HUDEP-2 (cell line): Measurements from ENCODE around the gene SYT11.
"Not testable (repeated sequence)": the region's sequence is repeated elsewhere in the genome, so short reads cannot be mapped to it uniquely, and the experiment has no call there.

Source experiments
- DNase-seq, 76 experiments: peaks; one replicate each; lab custom pipeline; 2025; ENCODE audit not compliant: unreplicated experiment in 76 of 76; lab: John Stamatoyannopoulos, UW

SYT11 gene

GRCh38 chr1:155859234-155859829 lies at the start of gene SYT11:
TSS of gene SYT11 (plus strand) at chr1:155859567. CDS start at chr1:155859762, 195 bp downstream.
- peak in 74 of 76 experiments; percentile 41 to 95 (median 90) for DNase-seq

- DNase-seq = no peak
Observed at GRCh38 chr1:155812878-155813277, 46.5 kb upstream of the SYT11 start.

GRCh38 chr1:155813672-155814071 lies 45.7 kb upstream of the SYT11 start:
- DNase-seq = no peak

GRCh38 chr1:155816351-155816750 lies 43.0 kb upstream of the SYT11 start:
- DNase-seq = no peak

GRCh38 chr1:155827450-155827849 lies 31.9 kb upstream of the SYT11 start:
- no peak for DNase-seq

- no peak for DNase-seq
Observed at GRCh38 chr1:155831279-155831976, 27.9 kb upstream of the SYT11 start.

GRCh38 chr1:155833665-155834295 lies 25.6 kb upstream of the SYT11 start:
- DNase-seq = no peak

- peak in 10 of 76 experiments; percentile 2 to 40 (median 20) for DNase-seq
Observed at GRCh38 chr1:155834296-155834926, 25.0 kb upstream of the SYT11 start.

- DNase-seq = not testable (repeated sequence)
Observed at GRCh38 chr1:155834927-155835399, 24.4 kb upstream of the SYT11 start.

GRCh38 chr1:155835548-155835947 lies 23.8 kb upstream of the SYT11 start:
- DNase-seq = no peak

- DNase-seq = no peak
Observed at GRCh38 chr1:155840386-155840785, 19.0 kb upstream of the SYT11 start.

GRCh38 chr1:155844860-155845421 lies 14.4 kb upstream of the SYT11 start:
- no peak for DNase-seq

- DNase-seq = peak in 8 of 76 experiments; percentile 7 to 43 (median 20)
Observed at GRCh38 chr1:155847823-155848529, 11.4 kb upstream of the SYT11 start.

- peak in 15 of 76 experiments; percentile 2 to 32 (median 17) for DNase-seq
Observed at GRCh38 chr1:155850345-155850744, 9.0 kb upstream of the SYT11 start.

- DNase-seq = no peak
Observed at GRCh38 chr1:155856257-155856974, 3.0 kb upstream of the SYT11 start.

- peak in 74 of 76 experiments; percentile 16 to 90 (median 79) for DNase-seq
Observed at GRCh38 chr1:155856975-155857930, 2.1 kb upstream of the SYT11 start, which contains the start of gene GON4L. TSS of gene GON4L (minus strand) at chr1:155857214. CDS start at chr1:155853780, 3,434 bp downstream.

GRCh38 chr1:155858800-155859233 lies 550 bp upstream of the SYT11 start:
- no peak for DNase-seq
